ENCODE measurements around the gene OTOA.
"Not testable (repeated sequence)": the region's sequence is repeated elsewhere in the genome, so short reads cannot be mapped to it uniquely, and the experiment has no call there.

Gene OTOA

DNA sequence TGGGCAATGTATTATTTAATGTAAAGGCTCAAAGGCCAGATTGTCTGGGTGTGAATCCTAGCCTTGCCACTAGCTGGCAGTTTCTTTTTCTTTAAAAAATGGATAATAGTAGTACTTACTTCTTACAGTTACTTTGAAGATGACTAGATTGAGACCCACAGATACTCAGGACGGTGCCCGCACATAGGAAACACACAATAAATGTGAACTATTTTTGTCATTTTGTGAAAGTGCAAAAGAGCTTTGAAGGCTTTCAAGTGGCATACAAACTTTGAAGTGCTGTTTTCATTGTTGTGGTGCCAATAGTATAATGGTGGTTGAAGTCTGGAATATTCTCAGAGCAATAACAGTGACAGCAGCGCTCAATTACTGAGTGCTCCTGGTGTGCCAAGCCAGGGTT is 63.6 kb downstream of the OTOA start:
- DNase-seq, result no peak

DNA sequence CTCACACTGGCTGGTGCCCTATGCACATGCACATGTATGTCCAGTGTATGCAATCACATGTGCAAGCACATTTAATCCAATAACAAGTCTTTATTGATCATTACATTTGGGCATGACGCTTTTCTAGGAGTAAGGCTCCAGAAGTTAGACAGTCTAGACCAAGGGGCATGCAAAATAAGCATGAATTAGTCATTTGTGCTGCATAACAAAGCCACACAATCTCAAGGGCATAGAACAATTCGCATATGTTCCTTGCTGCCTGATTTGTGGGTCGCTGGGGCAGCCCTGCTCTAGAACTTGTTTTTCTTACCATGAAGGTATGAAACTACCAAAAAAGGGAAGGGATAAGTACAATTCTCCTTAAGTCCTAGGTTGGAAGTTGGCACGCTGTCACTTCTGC is 67.5 kb downstream of the OTOA start:
- not testable (repeated sequence) for DNase-seq

DNA sequence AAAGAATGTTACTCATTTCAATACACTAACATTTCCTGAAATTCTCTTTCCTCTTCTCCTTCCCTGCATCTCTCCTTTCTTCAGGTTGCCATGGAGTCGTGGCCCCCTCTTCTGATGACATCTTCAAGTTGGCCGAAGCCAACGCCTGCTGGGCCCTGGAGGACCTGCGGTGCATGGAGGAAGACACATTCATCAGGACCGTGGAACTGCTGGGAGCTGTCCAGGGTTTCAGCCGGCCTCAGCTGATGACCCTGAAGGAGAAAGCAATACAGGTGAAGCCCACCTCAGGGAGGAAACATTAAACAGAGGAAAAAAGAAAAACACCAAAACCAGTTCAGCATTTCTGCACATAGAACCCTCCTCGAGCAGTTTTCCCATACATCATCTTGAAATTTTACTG is 76.9 kb downstream of the OTOA start:
- not testable (repeated sequence) for DNase-seq

DNA sequence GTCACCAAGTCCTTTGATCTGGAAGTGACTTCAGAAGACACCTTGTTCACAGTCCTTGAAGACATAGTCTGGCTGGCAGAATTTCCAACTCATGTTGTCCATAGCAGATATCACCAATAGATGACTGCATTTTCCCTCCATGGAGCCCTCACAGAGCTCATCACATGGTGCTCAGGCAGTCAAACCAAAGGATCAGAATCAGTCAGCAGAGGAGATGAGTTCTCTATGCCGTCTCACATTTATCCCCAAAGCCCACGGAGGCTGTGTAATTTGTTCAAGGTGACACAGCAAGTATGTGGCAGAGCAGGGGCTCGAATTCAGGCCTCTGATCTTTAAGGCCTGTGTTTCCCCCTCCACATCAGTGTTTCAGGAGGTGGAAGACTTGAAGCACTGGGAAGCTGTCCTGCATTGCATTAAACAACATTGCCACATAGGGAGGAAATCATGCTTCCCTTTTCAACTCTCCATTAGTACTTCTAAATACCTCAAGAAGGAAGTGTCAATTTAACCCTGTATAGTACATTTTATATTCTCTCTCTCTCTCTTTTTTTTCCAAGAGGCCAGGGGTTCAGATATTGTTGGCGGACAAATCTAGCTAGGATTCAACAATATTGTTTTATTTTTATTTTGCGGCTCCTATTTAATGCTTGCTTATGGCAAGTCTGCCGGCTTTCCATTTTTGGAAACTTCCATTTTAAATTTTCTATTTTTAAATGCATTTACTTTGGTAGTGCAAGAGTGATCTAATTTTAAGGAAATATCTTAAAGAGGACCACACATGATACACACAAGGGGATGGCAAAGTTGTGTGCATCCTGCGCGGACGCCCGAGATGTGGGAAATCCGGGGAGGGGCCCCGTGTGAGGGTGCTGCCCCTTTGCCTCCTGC is 92.7 kb downstream of the OTOA start:
- not testable (repeated sequence) for DNase-seq

DNA sequence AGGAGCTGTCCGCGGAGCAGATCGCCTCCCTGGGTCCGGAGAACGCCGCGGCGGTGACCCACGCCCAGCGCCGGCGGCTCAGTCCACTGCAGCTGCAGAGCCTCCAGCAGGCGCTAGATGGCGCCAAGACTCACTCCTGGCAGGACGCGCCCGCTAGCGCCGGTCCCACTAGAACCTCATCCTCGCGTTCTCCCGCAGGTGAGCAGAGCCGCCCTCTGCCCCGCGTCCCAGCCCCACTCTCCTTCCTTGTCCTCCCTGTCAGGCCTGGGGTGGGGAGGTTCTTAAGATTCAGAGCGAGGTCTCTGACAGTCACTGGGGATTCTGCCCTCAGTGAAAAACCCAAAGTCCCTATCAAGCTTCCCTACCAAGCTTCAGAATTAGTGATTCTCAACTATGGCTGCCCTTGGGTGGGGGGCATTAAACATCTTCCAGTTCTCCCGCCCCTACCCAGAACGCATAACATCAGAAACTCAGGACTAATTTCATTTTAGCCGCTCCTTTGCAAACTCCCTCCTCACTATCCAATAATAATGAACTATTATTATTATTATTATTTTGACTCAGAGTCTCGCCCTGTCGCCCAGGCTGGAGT is 93.4 kb downstream of the OTOA start:
- DNase-seq, result not testable (repeated sequence)

DNA sequence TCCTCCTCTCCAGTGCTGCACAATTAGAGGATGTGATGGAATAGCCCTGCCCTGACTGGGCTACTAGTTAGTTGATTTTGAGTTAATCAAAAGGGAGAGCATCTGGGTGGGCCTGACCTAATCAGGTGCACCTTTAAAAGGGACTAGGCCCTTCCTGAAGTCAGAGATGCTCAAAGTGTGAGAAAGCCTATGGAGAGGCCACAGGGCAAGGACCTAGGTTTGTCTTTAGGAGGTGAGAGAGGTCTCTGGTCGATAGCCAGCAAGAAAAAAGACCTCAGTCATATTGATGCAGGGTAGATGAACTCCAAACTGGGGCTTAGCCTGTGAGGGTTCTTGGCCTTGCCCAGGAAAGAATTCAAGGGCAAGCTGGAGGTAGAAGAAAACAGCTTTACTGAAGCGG is 104.5 kb downstream of the OTOA start:
- DNase-seq, result not testable (repeated sequence)

DNA sequence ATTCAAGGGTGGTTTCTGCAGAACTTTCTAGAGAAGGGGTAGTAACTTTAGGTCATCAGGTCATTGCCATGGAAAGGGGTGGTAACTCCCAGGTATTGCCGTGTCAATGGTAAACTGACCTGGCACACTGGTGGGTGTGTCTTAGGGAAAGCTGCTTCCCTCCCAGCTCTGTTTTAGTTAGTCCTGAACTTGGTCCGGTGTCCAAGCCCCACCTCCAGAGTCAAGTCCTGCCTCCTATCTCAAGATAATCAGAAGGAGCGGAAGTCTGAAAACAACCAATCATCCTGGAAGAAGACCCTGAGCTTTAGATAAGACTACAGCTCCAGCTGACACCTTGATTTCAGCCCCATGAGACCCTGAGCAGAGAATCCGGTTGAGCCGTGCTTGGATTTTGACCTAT is 105.0 kb downstream of the OTOA start:
- not testable (repeated sequence) for DNase-seq

DNA sequence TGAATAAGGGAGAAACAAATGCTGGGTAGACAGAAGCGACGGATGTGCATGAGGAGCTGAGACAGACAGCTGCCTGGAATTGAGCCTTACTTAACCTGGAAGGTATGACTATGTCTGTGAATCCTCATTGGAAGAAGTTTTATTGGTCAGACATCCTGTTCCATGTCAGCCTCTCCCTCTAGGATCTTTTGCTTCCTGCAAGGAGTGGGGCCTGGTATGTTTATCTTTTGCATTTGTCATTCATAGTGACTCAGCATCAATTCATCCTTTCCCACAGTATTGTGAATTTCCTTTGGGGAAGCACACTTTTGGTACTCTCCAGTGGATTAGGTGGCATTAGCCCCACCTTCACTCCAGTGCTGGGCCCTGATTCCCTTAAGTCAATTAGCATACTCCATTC is 105.5 kb downstream of the OTOA start:
- DNase-seq, result not testable (repeated sequence)

DNA sequence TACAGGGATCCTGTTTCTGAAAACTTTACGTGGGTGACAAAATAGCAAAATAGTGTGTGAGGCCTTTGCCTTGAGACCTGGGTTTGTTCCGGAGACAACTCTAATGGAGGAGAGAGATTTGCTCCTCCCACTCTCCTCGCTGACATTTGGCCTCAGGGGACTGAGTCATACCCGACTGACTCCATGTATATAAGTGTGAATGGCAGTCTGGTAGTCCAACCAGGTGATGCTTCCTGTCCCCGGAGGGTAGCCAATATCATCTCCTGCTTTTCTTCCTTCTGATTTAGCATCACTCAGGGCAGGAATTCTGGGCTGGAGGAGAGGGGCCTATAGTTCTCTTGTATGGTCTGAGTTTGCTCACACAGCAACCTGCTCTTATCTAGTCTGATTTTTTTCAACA is 106.8 kb downstream of the OTOA start:
- DNase-seq, result not testable (repeated sequence)

DNA sequence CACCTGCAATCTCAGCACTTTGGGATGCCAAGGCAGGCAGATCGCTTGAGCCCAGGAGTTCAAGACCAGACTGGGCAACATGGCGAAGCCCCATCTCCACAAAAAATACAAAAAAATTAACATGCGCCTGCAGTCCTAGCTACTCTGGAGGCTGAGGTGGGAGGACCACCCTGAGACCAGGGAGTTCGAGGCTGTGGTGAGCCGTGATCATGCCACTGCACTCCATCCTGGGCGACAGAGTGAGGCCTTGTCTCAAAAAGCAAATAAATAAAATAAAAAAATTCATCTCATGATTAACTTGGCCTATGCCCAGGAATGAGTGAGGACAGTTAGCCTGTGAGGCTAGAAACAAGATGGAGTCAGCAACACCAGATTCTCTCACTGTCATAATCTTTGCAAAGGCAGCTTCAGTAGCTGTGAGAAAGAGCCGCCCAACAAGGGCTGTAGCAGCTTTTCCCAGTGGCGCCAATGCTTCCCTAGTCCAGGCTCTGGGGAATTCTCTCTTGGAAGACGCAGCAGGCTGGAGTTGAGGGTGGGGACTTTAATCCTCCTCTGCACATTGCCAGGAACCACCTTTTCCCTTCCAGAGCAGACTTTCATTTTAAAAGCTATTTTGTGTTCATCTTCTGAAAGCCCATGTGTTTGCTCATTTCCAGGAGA is 108.9 kb downstream of the OTOA start:
- not testable (repeated sequence) for DNase-seq

DNA sequence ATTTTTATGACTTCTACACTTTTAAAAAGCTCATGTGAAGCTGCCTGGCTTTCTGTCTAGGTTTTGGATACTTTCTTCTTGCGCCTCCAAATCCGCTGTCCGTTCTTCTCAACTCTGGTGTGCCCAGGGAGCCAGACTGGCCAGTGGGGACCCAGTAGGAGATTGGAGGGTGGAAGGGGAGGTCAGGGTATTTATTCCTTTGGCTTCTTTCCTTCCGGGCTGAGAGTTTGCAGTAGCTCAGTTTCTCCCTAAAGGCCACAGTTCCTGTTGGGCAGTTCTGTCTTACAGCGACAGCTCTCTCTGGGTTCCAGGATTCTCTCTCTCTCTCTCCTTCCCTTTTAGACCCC is 109.4 kb downstream of the OTOA start:
- not testable (repeated sequence) for DNase-seq

DNA sequence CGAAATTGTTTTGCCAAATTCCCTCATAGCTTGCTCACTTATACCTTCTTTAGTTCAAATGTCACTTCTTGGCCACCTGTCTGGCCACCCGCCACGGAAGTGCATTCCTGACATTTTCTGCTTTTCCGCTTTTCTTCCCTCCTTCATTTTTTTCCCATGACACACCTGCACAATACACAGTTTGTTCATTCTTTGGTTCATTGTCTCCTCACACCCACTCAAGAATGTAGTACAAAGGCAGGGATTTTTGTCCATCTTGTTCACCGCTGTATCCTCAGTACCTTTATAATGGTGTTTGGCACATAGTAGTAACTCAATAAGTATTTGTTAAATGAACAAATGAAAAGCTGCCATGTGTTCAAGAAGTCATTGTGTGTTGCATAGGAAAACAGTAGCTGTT is 116.8 kb downstream of the OTOA start:
- DNase-seq, result not testable (repeated sequence)

DNA sequence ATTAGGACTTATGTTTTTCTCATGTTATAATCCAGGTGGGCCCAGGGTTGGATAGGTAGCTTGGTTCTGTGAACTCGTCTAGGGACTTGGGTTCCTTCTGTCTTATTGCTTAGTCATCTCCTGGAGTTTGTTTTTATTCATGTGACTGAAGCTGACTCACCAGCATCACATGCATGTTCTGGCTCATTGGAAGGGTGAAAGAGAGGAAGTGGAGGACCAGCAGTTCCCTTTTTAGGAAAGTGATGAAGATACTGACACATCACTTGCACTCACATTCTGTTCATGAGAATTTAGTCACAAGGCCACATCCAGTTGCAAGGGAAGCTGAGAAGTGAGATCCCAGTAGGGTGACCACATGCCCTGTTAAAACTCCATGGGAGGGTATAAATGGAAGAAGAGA is 126.7 kb downstream of the OTOA start:
- DNase-seq, result not testable (repeated sequence)

DNA sequence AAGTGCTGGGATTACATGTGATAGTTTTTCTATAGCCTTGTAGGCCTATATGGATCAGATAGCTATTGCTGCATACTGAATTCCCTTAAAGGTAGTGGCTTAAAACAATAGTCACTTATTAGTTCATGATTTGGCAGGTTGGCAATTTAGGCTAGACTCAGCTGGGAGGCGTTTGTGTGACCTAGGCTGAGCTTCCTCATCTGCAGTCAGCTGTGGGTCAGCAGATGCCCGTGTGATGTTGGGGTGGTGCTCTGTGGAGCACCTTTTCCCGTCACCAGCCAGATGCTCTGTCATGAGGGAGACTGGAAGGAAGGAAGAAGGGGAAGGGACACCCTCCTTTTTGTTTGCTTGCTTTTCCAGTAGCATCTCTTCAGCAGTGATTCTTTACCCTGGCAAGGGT is 129.5 kb downstream of the OTOA start:
- DNase-seq, result not testable (repeated sequence)

DNA sequence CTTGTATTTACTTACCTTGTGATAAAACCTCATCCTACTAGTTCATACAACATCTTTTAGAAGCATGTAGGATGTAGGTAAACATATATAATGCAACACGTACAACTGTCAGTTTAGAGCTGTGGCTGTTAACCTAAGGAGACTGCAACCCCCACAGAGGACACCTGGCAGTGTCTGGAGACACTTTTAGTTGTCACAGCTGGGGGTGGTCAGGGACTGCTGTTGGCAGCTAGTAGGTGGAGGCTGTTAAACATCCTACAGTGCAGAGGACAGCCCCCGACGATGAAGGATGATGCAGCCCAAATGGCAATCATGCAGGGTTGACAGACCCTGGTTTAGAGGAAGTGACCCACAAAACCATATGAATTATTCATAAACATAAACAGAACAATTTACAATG is 134.8 kb downstream of the OTOA start:
- not testable (repeated sequence) for DNase-seq

DNA sequence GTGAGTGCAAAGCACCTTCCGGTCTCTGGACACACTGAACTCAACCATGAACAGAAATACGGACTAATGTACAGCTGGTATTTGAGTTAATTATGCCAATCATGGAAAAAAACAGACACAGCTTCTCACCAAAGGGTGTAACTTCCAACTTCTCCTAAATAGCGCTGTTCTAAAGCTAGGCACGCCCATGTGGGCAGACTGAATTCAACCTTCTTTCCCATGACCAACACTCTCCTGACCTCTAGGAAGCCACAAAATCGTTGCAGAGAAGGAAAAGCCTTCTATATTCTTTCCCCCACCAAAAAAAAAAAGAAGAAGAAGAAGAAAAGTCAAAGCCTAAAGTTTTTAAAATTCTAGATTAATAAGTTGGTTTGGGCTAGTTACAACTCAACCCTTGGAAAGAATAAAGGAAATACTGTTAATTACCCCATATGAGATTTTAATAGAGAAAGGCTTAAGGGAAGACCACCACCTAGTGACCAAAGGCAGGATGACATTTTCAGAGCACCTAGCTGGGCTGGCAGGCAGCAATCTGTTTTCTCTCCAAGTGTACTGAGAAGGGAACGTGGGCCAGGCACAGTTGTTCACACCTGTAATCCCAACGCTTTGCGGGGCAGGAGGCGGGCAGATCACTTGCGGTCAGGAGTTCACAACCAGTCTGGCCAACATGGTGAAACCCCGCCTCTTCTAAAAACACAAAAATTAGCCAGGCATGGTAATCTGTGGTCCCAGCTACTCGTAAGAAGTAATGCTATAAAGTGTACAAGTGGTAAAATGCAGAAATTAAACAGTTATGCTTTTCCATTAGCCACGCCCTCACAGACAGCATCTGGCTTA is 138.0 kb downstream of the OTOA start:
- DNase-seq, result not testable (repeated sequence)

DNA sequence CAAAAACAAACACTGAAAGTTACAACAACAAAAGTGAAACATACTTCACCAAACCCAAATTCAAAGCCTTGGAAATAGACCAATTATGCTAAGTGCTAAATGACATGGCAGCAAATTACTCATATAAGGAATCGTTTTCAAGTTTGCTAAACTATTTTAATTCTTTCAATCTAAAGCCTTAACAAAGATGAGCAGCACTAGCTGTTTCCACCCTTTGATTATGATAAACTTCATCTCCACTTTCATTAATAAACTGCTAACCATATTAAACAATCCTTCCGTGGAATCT is 138.6 kb downstream of the OTOA start:
- not testable (repeated sequence) for DNase-seq

All from NK-92 treated with Interleukin-12 subunit alpha and Interleukin-12 subunit beta, amount 100 ng/mL, for 24 hours (cell line).